OCI-LY7 (cell line): ENCODE data around the gene SLC30A4.

Experiments
- CTCF ChIP-seq: fragments of 200-600 bp; sonication (generic); conservative IDR thresholded peaks from 2 replicates; pipeline ENCODE4 v1.5.1; 2014; ENCODE audit warnings: mild to moderate bottlenecking, antibody characterized with exemption, low read length, moderate library complexity, mixed read lengths
- EZH2phosphoT487 ChIP-seq: fragments of 200-600 bp; sonication (generic); IDR thresholded peaks from 2 replicates; pipeline ENCODE4 v1.6.1; 2018; ENCODE audit warnings: low read depth, borderline replicate concordance, mild to moderate bottlenecking, mixed run types, antibody characterized with exemption, low read length, moderate library complexity, mixed read lengths

- no peak for TF ChIP-seq EZH2phosphoT487
- TF ChIP-seq CTCF: no peak
Observed at GRCh38 chr15:45543051-45543450, 20.5 kb upstream of the SLC30A4 start.
